Astrocyte of the cerebellum (primary cell): ENCODE data around the gene FTO.

Experiments used
- DNase-seq: peaks from one replicate; pipeline ENCODE4 v3.0.0-alpha.2; 2011; ENCODE audit warnings: low read depth
- H3K4me3 ChIP-seq: 2 replicates; pipeline ENCODE4 v1.5.1; 2011; ENCODE audit warnings: mild to moderate bottlenecking, low read depth, low read length, moderate library complexity
- in situ Hi-C: cut with HindIII; loops from 2 replicates; pipeline ENCODE4 v1.10.0; 2017; ENCODE audit warnings: low sequenced_read_pairs
- TF ChIP-seq, protein P1 (sequence below): IDR thresholded peaks from 2 replicates; pipeline ENCODE4 v1.5.1; 2012; ENCODE audit warnings: low read length, low read depth, moderate library complexity, mild to moderate bottlenecking; ENCODE audit errors: missing control alignments

Gene FTO

DNA sequence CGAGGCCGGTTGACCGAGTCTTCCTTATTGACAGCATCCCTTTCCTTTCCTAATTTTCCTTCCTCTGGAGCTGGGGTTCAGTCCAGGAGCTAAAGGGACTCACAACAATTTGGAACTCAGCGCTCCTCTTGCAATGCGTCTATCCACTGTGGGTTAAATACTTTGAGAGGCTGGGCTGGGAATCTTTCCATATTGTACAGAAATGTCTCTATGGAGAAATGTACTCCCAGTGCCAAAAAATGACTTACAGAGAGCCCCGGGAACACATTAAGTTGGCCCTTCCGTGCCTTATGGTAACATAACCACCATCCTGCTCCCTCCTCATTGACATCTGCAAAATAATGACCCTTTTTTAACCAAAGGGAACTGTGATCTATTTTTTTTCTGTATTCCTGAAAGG lies 192.8 kb downstream of the FTO start:
- TF ChIP-seq, protein P1, sequence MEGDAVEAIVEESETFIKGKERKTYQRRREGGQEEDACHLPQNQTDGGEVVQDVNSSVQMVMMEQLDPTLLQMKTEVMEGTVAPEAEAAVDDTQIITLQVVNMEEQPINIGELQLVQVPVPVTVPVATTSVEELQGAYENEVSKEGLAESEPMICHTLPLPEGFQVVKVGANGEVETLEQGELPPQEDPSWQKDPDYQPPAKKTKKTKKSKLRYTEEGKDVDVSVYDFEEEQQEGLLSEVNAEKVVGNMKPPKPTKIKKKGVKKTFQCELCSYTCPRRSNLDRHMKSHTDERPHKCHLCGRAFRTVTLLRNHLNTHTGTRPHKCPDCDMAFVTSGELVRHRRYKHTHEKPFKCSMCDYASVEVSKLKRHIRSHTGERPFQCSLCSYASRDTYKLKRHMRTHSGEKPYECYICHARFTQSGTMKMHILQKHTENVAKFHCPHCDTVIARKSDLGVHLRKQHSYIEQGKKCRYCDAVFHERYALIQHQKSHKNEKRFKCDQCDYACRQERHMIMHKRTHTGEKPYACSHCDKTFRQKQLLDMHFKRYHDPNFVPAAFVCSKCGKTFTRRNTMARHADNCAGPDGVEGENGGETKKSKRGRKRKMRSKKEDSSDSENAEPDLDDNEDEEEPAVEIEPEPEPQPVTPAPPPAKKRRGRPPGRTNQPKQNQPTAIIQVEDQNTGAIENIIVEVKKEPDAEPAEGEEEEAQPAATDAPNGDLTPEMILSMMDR, result no peak
- no peak overlapping the region for H3K4me3 ChIP-seq
- DNase-seq, result no peak
- in situ Hi-C loops, result no loop called here

DNA sequence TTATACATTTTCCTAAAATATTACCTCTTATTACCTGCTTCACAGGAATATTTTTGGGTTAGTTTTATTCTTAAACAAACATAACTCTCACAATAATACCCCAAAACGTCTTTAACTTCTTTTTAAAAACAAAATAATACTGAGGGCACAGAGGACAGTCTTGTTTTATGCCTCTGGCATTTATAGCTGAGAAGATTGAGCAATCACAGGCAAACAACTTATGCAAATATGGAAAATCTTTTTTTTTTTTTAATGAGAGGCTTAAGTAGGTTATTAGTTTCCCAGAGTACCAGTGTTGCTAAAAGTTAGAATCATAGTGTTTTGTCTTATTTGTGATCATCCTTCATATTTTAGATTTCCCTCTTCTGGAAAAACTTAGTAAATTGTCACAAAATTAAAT lies 195.0 kb downstream of the FTO start:
- in situ Hi-C loops, result no loop called here
- no peak for DNase-seq
- TF ChIP-seq, protein P1, result no peak
- H3K4me3 ChIP-seq, result no peak overlapping the region

DNA sequence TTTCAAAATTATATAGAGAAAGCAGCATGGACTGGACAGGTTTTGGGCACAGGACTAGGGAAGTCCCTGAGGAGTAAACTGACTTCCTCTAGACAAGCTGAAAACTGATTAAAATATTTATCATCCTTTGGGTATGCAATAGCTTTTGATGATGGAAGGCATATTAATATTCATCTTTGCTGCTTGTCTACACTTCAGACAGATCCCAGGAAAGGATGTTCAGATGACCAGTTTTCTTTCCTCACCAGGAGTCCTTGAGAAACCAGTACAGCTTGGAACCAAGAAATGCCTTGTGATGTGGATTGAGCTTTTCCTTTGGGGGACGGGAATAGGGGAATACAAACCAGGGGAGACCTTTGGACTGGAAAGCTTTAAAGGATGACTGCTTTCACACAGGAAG lies 195.5 kb downstream of the FTO start:
- in situ Hi-C loops, result no loop called here
- TF ChIP-seq, protein P1, result no peak
- DNase-seq, result no peak
- H3K4me3 ChIP-seq, result no peak overlapping the region

DNA sequence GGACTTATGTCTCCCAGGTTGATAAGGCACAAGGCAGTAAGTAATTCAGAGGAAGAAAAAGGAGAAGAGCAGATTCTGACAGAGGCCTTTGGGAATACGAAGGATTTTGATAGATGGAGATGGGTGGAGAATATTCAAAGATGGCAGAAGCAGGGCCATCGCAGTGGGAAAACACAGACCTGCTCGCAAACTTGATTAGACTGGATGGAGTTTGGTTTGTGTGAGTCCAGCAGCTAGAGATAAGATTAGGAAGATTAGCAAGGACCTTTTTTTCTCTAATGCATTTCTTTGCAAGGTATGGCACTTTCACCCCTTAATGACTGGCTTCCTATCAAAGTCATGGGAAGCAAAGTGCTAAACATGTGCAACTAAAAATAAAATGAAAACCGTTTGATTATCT lies 196.7 kb downstream of the FTO start:
- no peak for DNase-seq
- in situ Hi-C loops, result no loop called here

DNA sequence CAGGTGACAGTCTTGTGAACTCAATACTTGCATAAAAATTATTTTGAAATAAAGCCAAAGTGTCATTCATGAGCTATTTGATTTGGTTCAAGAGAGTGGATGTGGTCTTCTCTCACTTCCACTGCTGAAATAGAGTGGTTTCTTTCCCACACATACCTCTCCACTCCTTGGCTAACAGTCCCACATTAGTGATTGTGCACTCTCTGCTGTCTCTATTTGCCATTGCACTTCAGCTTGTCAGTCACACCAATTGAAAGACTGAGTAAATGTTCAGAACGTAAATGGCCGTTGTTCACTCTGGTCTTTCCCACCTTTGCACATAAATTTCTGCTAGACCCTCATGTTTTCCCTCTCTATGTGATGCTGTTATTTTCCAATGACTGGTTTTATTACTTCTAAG lies 197.5 kb downstream of the FTO start:
- no peak for DNase-seq
- TF ChIP-seq, protein P1, result no peak
- in situ Hi-C loops, result no loop called here
- no peak overlapping the region for H3K4me3 ChIP-seq

More for the DNA sequence above, 196.7 kb downstream of the FTO start:
- TF ChIP-seq, protein P1, result no peak
- no peak overlapping the region for H3K4me3 ChIP-seq

DNA sequence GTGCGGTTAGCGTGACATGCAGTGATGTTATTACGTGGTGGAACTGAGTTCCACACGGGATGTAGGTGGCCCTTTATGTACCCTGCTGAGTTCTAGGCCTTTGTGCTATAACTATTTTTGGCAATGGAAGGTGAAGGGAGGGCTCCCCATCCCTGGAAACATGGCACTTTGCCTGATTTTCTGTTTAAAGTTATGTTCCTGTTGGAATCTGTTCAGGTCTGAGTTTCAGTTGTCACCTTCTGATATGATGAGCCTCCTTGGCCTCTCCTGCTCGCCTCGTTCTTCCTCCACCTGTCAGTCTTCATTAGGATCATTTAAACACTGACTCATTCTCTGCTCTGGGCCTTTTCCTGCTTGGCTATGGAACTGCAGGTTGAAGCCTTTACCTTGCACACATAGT lies 200.6 kb downstream of the FTO start:
- TF ChIP-seq, protein P1, result no peak
- in situ Hi-C loops, result no loop called here
- no peak overlapping the region for H3K4me3 ChIP-seq
- DNase-seq, result no peak

DNA sequence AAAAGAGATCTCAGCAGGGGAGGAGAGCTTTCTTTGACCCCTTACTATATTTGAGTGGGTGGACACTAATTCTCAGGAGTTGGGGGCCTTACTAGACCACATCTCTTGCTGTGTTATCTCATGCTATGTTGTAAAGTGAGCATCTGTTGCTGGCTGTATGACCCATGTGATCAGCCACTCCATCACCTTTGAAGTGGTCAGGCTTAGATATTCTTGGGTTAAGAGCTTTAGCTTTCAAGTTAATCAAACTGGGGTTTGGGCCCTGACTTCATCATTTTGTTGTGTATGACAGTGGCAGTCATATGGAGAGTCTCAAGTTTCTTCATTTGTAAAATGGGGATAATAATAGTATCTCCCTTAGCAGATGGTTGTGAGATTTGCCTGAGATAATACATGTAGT lies 201.1 kb downstream of the FTO start:
- in situ Hi-C loops, result no loop called here
- no peak for DNase-seq
- H3K4me3 ChIP-seq, result no peak overlapping the region
- TF ChIP-seq, protein P1, result no peak
